Measurements from ENCODE around the gene EXOC6B. TPM values are rescaled to one million over a fixed set of nuclear protein-coding genes. Genes with fewer than 3 reads are reported as not detected.
A peak's percentile ranks its signal among the peaks of the same experiment; 100 is the strongest.
"Not testable (repeated sequence)": the region's sequence is repeated elsewhere in the genome, so short reads cannot be mapped to it uniquely, and the experiment has no call there.

The EXOC6B gene
- total RNA-seq, 1 donor: 40.2 TPM

- H3K4me3 ChIP-seq (ENCODE audit: low read depth, low read length): no peak overlapping the region
- DNase-seq (ENCODE audit: low read depth): no peak
- no peak for TF ChIP-seq CTCF (IDR thresholded peaks at IDR 0.05; ENCODE audit: insufficient read depth, low read depth, low read length)
Observed at GRCh38 chr2:72602095-72602494, 223.7 kb downstream of the EXOC6B start.

GRCh38 chr2:72583836-72584235, 242.0 kb downstream of the EXOC6B start:
- not testable (repeated sequence) for DNase-seq (ENCODE audit: low read depth)

GRCh38 chr2:72583376-72583775, 242.5 kb downstream of the EXOC6B start:
- TF ChIP-seq CTCF (IDR thresholded peaks at IDR 0.05; ENCODE audit: insufficient read depth, low read depth, low read length): no peak
- no peak for DNase-seq (ENCODE audit: low read depth)
- H3K4me3 ChIP-seq (ENCODE audit: low read depth, low read length): no peak overlapping the region

More at GRCh38 chr2:72583836-72584235, 242.0 kb downstream of the EXOC6B start:
- H3K4me3 ChIP-seq (ENCODE audit: low read depth, low read length): not testable (repeated sequence)

- DNase-seq (ENCODE audit: low read depth): no peak
- no peak overlapping the region for H3K4me3 ChIP-seq (ENCODE audit: low read depth, low read length)
- no peak for TF ChIP-seq CTCF (IDR thresholded peaks at IDR 0.05; ENCODE audit: insufficient read depth, low read depth, low read length)
Observed at GRCh38 chr2:72581560-72582181, 244.2 kb downstream of the EXOC6B start.

GRCh38 chr2:72579591-72580180, 246.1 kb downstream of the EXOC6B start:
- peak; percentile 63 for TF ChIP-seq CTCF (IDR thresholded peaks at IDR 0.05; ENCODE audit: insufficient read depth, low read depth, low read length)
- H3K4me3 ChIP-seq (ENCODE audit: low read depth, low read length): no peak overlapping the region
- DNase-seq (ENCODE audit: low read depth): peak; percentile 62

- no peak overlapping the region for H3K4me3 ChIP-seq (ENCODE audit: low read depth, low read length)
- no peak for DNase-seq (ENCODE audit: low read depth)
- TF ChIP-seq CTCF (IDR thresholded peaks at IDR 0.05; ENCODE audit: insufficient read depth, low read depth, low read length): no peak
Observed at GRCh38 chr2:72576861-72577260, 249.0 kb downstream of the EXOC6B start.

GRCh38 chr2:72576459-72576858, 249.4 kb downstream of the EXOC6B start:
- no peak for TF ChIP-seq CTCF (IDR thresholded peaks at IDR 0.05; ENCODE audit: insufficient read depth, low read depth, low read length)
- no peak for DNase-seq (ENCODE audit: low read depth)
- H3K4me3 ChIP-seq (ENCODE audit: low read depth, low read length): no peak overlapping the region
